T47D (cell line): ENCODE data around the gene KIF5B.
"Not testable (repeated sequence)": the region's sequence is repeated elsewhere in the genome, so short reads cannot be mapped to it uniquely, and the experiment has no call there.

Experiments
- DNase-seq, 2 experiments: peaks; one replicate each; pipeline versions ENCODE4 v3.0.0 to v3.0.0-alpha.2; 2011 to 2012; ENCODE audit warnings: low read depth in 1 of 2, low spot score in 1 of 2
- JUND ChIP-seq: IDR thresholded peaks from 2 replicates; pipeline ENCODE4 v1.6.1; 2012; ENCODE audit warnings: low read depth
- in situ Hi-C: cut with HindIII; loops from 2 replicates; pipeline ENCODE4 v1.10.0; 2016; ENCODE audit warnings: low sequenced_read_pairs, low pct_unique_long_range_greater_than_20kb

The KIF5B gene

DNA sequence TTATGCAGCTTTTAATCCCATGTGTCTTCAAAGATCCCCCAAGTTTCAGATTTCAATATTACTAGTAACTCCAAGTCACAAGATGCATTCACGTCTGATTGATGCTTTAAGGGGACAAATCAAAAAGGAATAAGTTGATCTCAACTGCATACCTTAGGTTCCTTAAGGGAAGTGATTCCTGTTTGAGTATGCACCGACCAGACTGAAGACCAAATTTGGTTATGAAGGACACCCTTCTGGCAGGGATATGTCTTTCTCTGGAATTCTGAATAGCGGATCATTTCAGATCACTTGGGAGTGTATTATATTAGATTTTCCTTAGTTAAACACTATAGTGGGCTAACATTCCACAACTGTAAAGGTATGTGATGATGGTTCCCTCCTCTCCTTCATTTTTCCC is 4.3 kb downstream of the KIF5B start:
- no peak for TF ChIP-seq JUND
- no peak for DNase-seq
- in situ Hi-C loops = no loop called here

DNA sequence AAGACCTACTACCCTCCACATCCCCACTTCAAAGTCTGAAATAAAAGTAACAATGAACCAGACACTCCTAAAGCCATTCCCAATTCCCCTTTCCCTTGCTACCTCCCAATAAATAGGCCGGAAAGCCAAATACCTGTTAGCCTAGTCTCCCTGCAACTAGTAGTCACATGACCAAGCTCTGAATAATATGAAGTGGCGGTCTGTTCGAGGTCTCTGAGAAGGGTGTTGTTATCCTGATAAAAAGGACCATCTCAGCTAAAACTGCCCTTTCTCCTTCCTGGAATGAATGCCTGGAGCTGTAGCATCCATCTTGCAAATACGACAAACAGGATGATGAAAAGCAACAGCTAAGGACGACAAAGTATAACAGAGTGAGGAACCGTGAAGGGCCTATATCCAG is 6.0 kb downstream of the KIF5B start:
- in situ Hi-C loops = no loop called here
- TF ChIP-seq JUND = no peak
- no peak for DNase-seq

GRCh38 chr10:32049113-32049512 is 7.1 kb downstream of the KIF5B start:
- in situ Hi-C loops = no loop called here
- no peak for TF ChIP-seq JUND
- DNase-seq = no peak

DNA sequence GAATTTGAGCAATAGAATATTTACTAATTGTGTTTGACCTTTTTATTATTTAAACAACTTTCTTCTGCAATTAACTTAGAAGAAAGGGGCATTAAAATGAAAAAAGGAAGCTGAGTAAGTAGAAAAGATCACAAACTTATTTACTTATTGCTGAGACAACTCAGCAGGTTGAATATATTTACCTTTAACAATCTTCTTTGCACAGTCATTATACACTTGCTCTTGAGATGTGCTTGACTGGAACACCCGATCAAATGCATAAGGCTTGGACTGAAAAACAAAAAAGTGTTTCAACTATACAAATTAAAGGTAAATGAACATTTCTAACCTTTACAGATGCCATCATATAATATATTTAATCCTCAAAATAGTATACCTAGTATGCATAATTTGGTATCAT is 7.9 kb downstream of the KIF5B start:
- DNase-seq = no peak
- TF ChIP-seq JUND = no peak
- in situ Hi-C loops = no loop called here

GRCh38 chr10:32047881-32048280 is 8.3 kb downstream of the KIF5B start:
- no peak for TF ChIP-seq JUND
- in situ Hi-C loops = no loop called here

DNA sequence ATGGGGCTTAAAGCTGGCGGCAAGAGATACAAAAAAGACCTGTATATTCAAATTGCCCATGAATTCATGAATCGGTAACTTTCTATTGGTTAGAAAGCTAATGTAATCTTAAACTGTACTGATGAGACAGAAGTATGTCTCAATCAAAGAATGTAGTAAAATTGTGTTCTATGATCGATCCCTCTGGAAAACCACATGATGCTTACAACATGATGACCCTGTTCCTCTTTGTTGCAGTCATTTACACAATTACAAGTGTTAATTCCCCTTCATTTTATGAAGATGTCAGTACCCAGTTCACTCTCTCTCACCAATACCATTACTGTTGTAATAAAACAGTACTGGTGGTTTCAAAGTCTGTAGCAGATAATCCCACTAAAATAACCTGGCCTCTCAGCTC is 10.1 kb downstream of the KIF5B start:
- no peak for TF ChIP-seq JUND
- in situ Hi-C loops = no loop called here
- DNase-seq = no peak

More at GRCh38 chr10:32047881-32048280, 8.3 kb downstream of the KIF5B start:
- no peak for DNase-seq

- DNase-seq, in situ Hi-C loops: not testable (repeated sequence)
These were observed 13.5 kb downstream of the KIF5B start for GRCh38 chr10:32042730-32043129.

DNA sequence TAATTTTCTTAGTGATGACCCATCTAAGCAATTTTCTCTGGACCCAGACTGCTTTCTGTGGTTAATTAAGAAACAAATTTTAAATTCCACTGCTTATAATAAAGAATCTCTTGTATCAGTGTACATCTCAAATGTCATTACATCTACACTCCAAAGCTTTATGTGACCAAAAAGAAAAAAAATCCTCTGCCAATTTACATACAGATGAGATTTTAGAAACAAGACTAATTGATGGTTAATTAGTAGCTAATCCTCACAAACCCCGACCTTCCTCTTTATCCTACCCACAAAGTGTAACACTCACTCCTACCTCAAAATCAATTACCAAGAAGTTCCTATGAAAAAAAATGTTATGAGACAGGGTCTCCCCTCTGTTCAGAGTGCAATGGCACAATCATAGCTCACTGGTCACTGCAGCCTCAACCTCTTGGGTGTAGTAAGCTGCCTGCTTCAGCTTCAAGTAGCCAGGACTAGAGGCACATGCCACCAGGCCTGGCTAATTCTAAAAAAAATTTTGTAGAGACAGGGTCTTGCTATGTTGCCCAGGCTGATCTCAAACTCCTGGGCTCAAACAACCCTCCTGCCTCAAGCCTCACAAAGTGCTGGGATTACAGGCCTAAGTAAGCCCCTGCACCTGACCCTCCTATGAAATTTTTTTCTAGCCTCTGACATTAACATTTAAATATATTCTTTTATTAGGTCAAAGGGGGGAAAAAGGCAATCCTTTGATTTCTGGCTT is 14.8 kb downstream of the KIF5B start:
- in situ Hi-C loops = no loop called here
- TF ChIP-seq JUND = no peak
- no peak for DNase-seq

GRCh38 chr10:32039734-32040133 is 16.5 kb downstream of the KIF5B start:
- in situ Hi-C loops = no loop called here
- no peak for TF ChIP-seq JUND
- no peak for DNase-seq

GRCh38 chr10:32038777-32039176 is 17.4 kb downstream of the KIF5B start:
- in situ Hi-C loops = no loop called here
- no peak for DNase-seq
- no peak for TF ChIP-seq JUND

GRCh38 chr10:32036922-32037321 is 19.3 kb downstream of the KIF5B start:
- no peak for TF ChIP-seq JUND
- in situ Hi-C loops = no loop called here

DNA sequence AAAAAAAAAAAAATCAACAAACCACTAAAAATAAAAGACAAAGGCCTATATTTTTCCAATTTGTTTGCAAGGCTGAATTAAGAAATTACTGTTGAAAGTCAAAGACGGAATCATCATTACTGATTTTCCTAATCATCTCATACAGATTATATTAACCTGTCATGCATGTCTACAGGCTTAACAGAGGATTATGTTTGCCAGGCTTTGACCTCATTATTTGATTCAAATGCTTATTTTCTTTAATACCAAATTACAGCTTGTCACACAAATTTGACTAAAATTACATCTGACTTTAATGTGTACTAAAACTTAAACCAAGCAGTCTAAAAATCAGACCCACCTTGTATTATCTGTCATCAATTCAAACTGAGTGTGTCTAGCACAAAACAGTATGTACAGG is 21.2 kb downstream of the KIF5B start:
- no peak for DNase-seq
- no peak for TF ChIP-seq JUND
- in situ Hi-C loops = no loop called here

More at GRCh38 chr10:32036922-32037321, 19.3 kb downstream of the KIF5B start:
- DNase-seq = peak in 1 of 2 experiments; percentile 40

GRCh38 chr10:32033171-32033570 is 23.1 kb downstream of the KIF5B start:
- TF ChIP-seq JUND = no peak
- in situ Hi-C loops = no loop called here

GRCh38 chr10:32031920-32032319 is 24.3 kb downstream of the KIF5B start:
- in situ Hi-C loops = no loop called here

More at GRCh38 chr10:32033171-32033570, 23.1 kb downstream of the KIF5B start:
- DNase-seq = no peak

More at GRCh38 chr10:32031920-32032319, 24.3 kb downstream of the KIF5B start:
- no peak for DNase-seq
- no peak for TF ChIP-seq JUND
